GM21619 (cell line): ENCODE measurements around the gene HDAC4.
"Not testable (repeated sequence)": the region's sequence is repeated elsewhere in the genome, so short reads cannot be mapped to it uniquely, and the experiment has no call there.

Experiments used
- ATAC-seq: cut with Tn5 transposase; IDR thresholded peaks from one replicate; pipeline ENCODE4 v1.9.1; 2021; ENCODE audit not compliant: unreplicated experiment

HDAC4 gene

DNA sequence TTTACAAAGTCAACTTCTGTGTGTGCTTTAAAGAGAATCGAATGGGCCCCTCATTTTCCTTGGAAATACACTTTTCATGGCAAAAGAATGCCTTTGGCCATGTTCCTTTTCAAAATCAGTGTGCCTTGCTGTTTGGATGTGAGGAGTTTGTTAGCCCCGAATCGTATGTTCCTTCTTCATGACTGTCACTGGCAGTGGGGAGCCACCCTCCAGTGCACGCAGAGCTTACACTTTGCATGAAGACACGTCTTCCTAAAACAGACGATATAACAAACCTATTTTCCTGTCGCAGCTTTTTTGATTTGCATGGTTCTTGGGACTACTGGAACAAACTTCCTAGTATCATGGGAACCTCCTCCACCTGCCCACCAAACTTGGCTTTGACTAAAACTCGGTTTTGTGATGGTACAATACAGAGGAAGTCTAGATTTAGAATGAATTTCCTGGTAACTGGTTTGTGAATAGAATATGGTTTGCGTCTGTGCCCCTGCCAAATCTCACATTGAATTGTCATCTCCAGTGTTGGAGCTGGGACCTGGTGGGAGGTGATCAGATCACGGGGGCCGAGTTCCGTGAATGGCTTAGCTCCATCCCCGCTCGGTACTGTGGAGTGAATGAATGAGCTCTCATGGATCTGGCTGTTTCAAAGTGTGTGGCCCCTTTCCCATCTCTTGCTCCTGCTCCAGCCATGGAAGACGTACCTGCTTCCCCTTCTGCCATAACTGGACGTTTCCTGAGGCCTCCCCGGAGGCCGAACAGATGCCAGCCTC is 358.1 kb downstream of the HDAC4 start:
- ATAC-seq: no peak

DNA sequence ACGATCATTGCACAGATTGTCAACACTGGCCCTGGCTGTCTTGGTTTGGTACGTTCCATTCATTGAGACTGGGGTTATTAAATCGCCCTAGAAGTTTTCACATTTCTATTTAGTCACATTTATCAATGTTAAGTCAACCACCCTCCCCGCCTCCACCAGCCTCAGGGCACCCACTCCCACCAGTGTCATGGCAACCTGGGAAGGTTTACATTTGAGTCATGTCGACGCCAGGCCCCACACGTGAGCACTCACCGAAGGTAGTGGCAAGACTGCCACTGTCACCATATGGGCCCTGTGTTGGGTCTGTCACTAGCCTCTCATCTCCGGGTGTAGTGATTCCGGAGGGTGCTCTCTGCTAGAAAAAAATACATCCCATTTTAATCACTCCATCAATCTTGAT is 358.8 kb downstream of the HDAC4 start:
- ATAC-seq: no peak

DNA sequence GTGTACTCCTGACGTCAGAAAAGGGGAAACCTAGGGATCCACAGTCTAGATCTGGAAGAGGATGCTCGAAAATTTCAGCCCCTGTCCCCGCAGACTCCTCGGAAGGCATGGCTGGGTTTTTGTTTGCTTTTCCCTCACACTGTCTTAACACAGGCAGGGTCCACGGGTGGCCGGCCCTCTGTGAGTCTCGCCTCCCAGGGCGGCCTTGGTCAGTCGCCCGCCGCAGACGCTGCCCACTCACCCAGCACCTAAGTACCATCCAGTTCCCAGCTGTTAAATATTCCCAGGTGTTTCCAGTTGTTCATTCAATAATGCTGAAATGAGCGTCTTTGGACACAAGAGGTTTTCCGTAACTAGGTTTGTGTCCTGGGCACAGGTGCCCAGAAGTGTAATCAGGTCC is 359.8 kb downstream of the HDAC4 start:
- no peak for ATAC-seq

DNA sequence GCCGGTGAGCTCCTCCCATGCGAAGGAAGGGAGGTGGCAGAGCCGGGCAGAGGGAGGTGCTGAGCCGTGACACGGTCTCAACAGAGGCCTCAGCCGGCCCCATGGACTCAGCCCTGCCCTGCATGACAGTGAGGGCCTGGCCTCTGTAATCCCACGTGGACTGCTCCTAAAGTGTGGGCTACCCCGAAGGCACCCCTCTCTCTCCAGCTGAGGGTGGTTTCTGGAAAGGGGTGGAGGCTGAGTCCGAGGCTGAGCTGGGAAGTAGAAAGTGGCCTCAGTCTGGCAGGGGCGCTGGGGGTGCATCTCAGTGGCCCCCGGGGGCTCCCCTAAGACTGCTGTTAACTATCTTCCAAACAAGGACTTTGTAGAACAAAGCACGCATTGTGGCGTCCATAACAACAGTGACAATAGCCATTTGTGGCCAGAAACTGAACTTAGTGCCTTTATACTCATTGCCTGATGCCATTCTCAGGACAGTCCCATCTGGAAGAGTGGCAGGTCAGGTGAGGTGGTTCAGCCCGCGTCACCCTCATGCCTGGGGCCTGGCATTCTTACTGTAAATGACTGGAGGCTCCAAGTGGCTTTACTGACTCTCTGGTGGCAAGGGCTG is 360.6 kb downstream of the HDAC4 start:
- ATAC-seq: no peak

DNA sequence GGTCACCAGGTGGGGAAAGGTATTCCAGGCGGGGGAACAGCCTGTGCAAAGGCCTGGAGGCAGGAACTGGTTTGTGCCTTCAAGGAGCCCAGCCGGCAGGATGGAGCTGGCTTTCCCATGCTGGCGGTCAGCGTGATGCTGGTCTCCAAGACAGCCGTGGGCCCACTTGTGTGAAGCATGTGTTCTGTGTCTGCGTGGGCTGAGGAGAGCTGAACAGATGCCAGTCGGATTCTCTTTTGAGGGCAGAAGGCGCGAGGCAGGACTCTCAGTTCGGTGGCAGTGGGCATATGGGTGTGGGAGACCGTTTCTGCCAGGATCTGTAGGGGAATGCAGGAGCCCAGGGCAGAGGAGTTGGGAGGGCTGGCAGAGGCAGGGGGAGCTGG is 361.4 kb downstream of the HDAC4 start:
- no peak for ATAC-seq

DNA sequence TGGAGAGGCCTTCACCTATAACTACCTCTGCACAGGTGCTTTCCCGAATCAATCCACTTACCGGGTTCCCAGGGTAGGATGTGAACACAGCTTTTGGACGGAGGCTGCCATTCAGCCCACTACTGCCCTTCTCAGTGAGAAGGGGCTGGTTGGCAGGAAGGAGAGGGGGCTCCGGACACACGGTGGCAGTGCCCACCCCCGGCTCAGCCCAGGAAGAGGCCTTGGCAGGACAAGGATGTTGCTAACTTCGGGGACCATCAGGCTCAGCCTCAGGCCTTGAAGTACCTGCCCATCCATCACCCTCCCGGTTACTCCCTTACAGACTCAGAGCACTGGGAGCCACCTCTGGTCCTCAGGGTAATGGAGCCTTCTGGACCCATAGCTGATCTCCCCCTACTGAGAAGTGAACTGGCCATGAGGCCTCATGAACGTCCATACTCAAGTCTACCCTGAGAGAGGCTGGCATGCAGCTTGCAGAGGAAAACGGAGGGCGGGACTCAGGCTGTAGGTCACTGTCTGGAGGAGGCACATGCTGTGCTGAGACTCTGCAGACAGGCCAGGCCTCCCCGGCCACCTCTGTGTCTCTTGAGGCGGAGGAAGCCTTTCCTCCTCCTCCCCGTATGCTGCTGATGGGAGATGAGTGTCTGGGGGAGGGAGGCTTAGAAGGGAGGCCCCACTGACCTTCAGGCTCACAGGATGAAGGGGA is 361.9 kb downstream of the HDAC4 start:
- ATAC-seq: no peak

DNA sequence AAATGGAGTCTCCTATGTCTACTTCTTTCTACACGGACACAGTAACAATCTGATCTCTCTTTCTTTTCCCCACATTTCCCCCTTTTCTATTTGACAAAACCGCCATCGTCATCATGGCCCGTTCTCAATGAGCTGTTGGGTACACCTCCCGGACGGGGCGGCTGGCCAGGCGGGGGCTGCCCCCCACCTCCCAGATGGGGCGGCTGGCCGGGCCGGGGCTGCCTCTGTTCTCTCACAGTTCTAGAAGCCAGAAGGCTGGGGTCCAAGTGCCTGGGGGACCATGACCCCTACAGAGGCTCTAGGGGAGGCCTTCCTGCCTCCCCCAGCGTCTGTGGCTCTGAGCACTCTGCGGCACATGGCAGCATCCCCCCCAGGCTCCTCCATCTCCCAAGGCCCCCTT is 362.5 kb downstream of the HDAC4 start:
- ATAC-seq: not testable (repeated sequence)

DNA sequence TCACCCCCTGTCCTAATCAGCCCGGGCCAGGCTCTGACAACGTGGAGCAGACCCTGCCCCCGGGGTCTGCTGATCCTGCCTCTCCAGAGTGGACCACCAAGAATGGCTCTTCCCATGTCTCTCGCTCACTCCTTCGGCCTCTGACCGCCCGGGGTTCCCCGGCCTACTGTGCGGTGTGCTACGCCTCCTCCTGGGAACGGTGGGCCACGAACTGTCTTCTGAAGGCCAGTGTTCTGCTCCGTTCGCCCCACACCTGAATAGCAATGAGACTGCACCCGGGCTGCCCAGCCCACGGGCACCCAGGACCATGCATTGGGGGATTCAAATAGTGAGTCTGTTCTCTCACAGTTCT is 363.3 kb downstream of the HDAC4 start:
- no peak for ATAC-seq

DNA sequence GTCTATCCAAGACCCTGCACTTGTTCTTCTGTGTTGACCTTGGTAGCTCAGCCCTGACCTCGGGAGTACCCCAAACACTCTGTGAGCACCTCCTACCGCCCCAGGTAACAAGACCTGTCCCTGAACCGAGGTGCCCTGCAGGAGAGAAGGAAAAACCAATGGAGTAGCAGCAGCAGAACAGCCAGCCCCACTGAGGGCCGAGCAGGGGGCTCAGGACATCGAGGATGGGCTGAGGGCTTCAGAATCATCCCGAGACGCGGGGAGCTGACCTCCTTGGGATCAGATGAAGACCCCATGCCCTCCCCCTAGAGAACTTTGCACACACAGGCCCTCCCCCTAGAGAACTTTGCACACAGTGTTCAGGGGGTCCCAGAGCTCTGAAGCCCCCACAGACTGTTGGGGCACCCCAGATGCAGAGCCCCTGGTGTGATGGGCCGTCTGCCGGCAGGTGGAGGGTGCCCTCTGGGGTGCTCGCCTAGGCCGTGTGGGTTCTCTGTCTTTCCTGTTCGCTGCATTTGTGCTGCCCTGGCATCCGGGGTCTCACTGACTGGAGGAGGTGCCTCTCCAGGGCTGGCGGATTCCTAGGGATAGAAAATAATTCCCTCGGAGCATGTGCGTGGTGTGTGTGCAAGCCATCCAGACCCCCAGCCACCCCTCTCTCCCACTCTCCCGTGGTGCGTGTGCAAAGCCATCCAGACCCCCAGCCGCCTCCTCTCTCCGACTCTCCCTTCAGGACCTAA is 363.8 kb downstream of the HDAC4 start:
- no peak for ATAC-seq

DNA sequence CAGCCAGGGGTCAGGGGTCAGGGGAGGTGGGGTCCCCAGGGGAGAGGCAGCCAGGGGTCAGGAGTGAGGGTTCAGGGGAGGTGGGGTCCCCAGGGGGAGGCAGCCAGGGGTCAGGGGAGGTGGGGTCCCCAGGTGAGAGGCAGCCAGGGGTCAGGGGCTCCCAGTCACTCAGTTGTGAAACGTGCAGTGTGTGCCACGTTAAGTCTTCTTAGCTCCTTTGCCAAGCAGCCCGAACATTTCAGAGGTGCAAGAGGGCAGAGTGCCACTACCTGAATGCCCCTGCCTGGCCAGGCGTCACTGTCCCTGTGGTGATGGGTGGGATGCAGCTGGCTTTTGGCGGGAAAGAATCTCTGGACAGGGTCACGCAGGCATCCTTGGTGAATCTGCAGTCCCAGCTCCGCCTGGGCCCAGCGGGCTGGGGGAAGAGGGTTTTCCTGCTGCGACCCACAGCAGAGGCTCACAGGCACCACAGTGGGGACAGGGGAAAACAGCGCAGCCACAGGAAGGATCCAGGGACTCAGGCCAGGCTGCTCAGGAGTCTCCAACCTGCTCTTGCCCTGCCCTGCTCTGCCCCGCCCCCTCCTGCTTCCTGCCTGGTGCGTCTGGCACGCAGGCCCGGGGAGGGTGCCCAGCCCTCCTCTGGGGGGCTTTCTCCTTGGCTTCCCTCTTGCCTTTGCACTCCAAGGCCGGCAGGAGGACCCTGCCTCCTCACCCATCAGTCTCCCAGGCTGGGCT is 364.7 kb downstream of the HDAC4 start:
- ATAC-seq: no peak

DNA sequence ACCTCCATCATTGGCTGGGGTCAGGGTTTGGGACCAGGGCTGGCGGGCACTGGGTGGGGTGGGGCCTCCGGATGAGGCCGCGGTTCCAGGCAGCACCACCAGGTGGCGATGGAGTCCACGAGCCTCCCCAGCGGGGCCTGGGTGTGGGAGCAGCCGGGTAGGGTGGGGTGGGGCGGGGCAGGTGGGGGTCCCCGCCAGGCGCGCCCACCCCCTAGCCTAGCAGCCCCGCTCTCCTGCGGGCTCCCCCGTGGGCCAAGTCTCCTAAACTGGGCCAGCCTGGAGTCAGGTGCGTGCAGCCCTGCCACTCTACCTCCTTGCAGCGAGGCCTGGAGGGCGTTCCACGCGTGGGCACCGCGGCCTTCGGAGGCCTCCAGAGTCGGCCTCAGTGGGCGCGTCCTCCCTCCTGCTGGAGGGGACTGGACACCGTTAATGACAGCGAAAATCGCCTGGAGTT is 365.4 kb downstream of the HDAC4 start:
- ATAC-seq: no peak

DNA sequence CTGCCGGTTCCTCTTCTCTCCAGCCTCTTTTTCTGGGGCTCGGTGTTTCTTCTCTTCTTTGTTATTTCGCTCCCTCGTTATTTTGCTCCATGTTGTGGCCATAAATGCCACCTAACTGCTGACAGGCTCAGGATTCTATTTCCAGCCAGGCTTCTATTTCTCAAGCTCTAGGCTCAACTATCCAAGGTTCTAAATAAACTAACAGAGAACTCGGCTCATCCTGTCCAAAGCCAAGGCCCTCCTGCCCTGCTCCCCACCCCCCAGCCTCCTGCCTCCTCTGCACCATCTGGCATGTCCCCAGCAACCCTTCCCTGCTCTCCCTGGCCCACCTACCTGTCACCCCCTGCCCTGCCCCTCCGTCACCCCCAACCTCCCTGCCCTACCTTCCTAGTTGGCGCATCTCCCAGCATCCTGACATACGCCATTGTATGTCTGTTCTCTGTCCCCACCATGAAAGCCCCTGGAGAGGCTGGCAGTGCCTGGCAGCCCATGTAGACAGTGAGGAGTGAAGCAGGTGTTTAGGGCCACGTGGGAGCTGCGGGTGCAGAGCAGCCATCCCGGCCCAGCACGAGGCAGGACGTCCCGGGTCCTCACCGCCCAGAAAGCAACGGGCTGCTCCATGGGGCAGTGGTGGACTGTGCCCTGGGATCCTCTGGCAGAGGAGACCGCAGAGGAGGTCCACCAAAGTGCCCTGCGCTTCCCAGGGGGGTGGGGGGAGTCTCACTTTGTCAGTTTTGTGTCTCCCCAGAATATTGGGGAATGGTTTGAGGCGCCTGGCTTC is 366.1 kb downstream of the HDAC4 start:
- ATAC-seq: no peak

DNA sequence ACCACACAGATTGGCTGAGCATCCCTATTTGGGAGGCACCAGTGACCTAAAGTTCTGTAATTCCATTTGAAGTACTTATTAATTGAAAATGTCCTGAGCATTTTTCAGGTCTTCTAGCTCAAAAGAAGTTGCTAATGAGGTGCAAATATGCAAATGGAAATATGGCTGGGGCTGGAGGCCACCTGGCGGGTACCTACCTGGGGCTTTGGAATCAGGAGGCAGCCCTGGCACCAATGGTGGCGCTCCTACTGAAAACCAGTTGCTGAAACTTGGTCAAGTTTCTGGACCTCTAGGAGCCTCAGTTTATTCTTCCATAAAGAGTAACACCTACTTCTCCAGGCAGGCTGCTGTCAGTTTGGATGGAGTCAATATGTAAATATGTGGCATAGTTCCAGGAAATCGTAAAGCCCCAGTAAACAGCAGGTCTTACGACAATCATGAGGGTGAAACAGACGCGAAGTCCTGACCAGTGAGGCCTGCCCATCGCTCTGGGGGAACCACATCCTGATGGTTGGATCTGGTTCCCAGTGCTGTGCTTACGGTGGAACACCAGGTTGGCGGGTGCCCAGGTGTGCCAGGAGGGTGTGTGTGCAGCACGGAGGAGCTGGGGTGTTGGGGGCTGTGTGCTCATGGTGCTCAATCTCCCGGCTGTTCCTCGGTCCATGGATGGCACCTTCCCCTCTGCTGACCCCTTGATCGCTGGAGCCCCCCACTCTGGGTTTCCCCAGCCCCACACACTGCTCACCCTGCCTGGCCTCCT is 366.8 kb downstream of the HDAC4 start:
- ATAC-seq: no peak

DNA sequence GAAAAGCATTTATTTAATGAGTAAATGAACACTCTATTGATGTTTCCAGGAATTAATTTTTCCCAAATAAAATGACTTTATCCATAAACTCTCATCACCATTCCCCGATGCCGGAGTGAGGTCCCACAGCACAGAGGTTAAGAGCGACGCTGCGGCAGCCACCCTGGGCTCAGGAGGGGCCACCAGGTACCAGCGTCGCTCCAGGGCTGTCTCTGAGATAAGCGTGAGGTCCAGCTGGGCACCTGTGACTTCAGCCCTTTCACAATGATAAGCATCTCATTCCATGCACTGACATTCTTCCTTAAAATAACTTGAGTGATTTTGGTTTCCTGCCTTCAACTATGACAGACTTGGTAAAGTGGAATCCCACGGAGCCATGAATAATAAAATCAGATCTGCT is 370.9 kb downstream of the HDAC4 start:
- ATAC-seq: no peak

DNA sequence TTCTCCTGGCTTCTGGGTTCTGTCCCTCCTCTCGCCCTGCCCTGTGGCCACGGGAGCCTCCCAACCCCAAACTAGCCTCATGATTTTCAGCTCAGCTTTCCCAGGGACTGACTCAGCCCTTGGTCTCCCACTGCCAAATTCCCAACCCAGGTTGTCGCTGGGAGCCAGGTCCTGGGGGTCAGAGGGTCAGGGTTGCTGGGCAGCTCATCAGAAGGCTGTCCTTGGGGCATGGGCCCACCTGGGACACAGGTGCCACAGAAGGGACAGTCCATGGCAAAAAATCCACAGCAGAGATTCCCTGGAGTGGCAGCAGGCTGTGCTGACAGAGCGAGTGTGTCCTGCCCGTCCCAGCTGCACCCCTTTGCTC is 372.6 kb downstream of the HDAC4 start:
- no peak for ATAC-seq

DNA sequence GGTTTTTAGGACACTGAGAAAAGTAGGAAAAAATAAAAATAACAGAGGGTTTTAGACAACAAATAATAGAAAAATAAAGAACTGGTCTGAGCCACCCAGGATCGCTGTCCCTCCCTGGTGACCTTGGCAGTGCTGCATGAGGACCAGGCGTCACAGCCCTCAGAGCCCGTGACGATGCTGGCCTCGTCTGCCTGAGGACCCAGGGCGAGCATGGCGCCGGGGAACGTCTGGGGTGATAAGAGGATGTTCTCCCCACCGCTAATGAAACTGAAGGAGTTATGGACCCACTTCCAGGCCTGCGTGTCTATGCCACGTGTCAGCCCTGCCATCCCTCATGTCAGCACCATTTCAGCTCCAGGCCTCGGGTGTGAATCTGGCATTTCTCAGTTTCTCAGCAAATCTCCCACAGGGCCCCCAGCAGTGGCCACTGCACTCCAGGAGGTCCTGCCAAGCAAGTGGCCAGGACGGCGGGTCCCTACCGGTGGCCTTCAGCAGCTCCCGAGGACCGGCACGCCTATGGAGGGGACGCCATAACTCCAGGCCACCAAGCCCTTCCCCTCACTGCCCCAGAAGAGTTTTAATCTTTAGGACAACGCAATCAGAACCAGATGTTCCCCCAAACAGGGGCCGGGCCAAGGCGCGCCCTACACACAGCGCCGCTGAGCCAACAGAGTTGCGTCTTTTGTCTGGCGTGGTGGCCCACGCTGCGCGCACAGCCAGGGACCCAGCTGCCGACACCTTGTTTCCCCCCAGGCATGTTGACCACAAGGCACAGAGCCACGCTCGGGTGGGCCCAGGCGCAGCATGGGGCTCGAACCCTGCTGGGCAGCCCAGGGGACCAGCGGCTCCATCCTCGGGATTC is 373.2 kb downstream of the HDAC4 start:
- ATAC-seq: no peak

DNA sequence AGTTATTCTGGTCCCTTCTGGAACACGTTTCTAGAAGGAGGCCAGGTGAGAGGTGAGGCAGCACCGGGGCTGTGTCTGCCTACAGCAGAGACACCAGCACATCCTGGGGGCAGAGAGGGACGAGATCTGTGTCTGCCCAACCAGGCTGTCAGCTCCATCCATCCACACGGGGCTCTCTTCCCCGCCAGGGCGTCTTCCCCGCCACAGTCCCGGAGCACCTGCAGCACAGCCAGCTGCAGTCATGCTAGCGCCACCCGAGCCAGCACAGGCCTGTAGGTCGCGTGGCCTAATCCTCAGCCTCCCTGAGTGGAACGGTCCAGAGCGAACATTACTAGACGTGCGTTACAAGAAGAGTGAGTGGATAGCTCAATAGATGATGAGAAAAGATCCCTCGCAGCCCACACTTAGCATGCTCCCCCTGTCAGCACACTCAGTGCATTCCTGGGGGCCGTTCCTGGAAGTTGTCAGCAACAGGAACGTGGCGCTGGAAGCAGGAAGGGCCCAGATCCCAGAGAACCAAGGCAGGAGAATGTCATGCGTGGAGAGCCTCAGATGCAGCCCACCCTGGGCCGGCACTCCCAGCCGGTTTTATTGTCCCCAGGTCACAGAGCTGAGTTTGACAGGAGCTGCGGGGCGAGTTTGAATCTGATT is 374.0 kb downstream of the HDAC4 start:
- ATAC-seq: no peak

DNA sequence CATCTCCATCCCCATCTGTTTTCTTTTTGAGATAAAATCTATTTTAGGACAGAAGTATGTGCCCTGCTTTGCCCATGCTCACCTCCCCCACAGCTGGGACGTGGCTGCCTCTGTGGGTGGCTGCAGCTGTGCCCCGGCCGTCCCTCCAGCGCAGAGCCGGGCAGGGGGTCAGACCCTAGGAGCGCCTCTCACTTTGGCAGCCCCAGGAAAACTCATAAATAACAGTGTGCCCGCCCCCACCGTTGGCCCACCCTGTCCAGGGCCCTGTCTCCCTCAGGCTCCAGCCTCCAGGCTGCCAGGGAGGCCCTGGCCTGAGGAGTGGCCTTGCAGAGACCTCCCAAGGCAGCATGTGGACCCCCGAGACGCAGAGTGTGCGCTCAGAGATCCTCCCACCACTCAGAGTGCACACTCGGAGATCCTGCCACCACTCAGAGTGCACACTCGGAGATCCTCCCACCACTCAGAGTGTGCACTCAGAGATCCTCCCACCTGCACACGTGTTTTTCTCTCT is 374.8 kb downstream of the HDAC4 start:
- no peak for ATAC-seq
